HG02840 (cell line): ENCODE results near the gene GIGYF1.
"Not testable (repeated sequence)": the region's sequence is repeated elsewhere in the genome, so short reads cannot be mapped to it uniquely, and the experiment has no call there.

Source experiments
- ATAC-seq: cut with Tn5 transposase; IDR thresholded peaks from one replicate; pipeline ENCODE4 v1.9.1; 2021; ENCODE audit warnings: mild to moderate bottlenecking, moderate library complexity, moderate number of reproducible peaks; ENCODE audit not compliant: unreplicated experiment, low FRiP score

GIGYF1 gene

DNA sequence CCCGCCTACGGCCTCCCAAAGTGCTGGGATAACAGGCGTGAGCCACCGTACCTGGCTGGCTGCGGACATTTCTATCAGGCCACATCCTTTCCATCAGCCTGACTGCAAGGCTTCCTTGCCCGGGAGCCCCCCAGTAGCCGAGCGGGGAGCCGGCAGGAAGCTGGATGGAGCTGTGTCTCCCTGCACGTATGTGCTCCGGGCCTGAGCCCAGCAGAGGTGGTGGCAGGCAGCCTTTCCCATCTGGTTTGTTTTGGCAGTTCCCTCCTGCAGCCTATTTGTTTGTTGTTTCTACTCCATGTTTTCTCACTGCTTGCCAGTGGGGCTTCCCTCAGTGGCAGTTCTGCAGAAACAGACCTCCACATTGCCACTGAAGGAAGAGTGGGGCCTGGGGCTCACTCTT lies 17.3 kb upstream of the GIGYF1 start:
- no peak for ATAC-seq

DNA sequence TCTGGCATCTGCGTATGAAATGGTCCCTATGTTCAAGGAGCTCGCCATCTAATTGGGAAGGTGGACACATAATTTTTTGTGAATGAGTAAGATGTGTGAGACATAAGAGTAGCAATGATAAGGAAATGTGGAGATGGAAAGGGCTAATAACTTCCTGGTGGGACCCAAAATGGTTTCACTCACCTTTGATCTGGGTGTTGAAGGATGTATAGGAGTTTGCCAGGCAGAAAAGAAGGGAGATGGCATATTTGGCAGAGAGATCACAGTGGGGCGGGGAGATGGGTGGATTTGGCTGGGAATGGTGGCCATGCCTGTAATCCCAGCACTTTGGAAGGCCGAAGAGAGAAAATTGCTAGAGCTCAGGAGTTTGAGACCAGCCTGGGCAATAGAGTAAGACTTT lies 16.4 kb upstream of the GIGYF1 start:
- no peak for ATAC-seq

DNA sequence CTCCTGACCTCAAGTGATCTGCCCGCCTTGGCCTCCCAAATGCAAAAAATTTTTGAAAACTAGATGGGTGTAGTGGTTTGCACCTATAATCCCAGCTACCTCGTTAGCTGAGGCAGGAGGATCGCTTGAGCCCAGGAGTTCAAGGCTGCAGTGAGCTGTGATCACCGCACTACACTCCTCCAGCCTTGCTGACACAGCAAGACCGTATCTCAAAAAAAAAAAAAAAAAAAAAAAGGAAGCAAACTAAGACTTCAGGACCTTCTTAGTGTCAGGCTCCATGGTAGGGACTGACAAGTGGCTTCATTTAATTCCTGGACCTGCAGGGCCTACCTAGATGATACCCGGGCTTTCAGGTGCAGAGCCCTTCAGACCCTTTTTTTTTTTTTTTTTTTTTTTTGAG lies 14.3 kb upstream of the GIGYF1 start:
- ATAC-seq: no peak

DNA sequence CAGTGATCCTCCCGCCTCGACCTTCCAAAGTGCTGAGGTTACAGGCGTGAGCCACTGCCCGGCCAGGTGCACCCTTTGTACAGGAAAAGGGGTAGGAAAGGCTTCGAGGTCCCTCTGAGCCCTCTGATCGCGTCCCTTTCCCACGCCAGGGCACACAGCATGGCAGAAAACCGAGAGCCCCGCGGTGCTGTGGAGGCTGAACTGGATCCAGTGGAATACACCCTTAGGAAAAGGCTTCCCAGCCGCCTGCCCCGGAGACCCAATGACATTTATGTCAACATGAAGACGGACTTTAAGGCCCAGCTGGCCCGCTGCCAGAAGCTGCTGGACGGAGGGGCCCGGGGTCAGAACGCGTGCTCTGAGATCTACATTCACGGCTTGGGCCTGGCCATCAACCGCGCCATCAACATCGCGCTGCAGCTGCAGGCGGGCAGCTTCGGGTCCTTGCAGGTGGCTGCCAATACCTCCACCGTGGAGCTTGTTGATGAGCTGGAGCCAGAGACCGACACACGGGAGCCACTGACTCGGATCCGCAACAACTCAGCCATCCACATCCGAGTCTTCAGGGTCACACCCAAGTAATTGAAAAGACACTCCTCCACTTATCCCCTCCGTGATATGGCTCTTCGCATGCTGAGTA lies 12.7 kb upstream of the GIGYF1 start:
- ATAC-seq: no peak

DNA sequence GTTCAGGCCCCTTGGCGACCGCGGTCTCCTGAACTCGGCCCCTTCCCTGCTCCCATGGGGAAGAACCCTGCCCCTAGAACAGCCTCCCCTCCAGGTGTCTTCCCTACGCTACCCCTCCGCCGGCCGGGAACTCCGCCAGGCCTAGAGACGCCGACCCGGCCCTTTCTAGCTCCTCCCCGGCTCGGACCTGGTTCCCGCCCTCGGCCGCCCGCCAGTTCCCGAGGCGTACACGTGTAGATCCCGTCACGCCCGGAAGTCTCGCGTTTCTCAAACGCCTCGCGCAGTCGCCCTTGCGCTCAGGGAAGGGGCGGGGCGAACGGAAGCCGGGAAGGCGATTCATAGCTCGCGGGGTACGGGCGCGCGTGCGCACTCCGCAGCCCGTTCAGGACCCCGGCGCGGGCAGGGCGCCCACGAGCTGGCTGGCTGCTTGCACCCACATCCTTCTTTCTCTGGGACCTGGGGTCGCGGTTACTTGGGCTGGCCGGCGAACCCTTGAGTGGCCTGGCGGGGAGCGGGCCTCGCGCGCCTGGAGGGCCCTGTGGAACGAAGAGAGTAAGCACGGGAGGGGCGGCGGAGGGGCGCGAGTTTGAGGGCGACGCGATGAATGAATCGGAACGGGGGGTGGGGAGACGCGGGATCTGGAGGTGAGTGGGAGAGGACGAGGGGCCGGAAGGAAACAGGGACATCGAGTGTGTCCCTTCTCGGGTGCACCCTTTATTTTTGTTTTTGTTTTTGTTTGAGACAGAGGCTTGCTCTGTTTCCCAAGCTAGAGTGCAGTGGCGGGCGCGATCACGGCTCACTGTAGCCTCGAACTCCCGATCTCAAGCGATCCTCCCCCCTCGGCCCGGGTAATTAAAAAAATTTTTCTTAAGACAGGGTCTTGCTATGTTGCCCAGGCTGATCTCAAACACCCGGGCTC lies 12.0 kb upstream of the GIGYF1 start, which contains the start of gene POP7:
TSS of gene POP7 (plus strand) at position 369 of the 919 bp plus-strand sequence. CDS start 710 bp downstream, outside the sequence.
- peak; percentile 85 for ATAC-seq

DNA sequence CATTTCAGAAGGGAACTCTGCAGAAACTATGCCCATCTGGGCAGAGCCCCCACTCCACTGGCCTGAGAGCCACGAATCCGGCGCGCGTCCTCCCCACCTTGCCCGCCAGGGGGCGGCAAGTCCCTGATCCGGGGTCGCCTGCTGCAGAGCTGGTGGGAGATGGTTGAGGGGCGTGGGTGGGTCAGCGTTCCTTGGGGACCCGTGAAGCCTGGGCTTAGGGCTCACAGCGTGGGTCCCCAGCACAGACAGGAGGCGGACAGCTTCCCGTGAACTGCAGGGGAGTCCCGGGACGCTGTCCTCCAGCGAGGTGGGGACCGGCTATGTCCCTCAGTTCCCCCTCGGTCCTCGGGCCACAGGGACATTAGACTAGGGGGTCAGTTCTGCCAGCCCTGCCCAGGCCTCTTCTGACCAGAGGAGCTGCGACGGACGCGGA lies 11.3 kb upstream of the GIGYF1 start:
- peak; percentile 39 for ATAC-seq

DNA sequence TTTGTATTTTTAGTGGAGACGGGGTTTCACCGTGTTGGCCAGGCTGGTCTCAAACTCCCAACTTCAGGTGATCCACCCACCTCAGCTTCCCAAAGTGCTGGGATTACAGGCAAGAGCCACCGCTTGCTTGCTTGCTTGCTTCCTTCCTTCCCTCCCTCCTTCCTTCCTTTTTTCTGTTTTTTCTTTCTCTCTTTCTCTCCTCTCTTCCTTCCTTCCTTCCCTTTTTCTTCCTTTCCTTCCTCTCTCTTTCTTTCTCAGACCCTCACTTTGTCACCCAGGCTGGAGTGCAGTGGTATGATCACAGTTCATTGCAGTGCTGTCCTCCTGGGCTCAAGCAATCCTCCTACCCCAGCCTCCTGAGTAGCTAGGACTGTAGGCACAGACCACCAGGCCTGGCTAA lies 7.0 kb upstream of the GIGYF1 start:
- not testable (repeated sequence) for ATAC-seq

DNA sequence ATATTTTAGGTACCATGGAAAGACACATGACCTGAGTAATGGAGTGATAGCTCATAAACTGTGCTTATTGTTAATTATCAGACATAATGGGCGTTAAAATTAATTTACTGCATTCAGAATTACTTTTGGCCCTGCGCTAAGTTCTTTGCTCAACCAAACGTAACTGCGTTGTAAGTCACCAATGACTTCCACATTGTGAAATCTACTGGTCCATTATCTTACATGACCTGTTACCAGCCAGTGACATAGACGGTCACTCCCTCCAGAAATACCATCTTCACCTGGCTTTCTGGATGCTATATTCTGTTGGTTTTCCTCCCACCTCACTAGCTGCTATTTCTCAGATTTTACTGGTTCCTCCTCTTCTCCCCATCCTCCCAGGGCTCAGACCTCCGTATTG lies 5.0 kb upstream of the GIGYF1 start:
- no peak for ATAC-seq

DNA sequence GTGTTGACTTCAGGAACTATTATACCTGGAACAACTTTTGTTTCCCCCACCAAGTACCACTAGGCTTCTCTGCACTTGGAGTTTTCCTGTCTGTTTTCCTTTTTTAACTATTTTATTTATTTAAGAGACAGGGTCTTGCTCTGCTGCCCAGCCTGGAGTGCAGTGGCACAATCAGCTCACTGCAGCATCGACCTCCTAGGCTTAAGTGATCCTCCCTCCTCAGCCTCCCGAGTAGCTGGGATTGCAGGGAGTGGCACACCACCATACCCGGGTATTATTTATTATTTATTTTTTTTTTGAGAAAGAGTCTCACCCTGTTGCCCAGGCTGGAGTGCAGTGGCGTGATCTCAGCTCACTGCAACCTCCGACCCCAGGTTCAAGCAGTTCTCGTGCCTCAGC lies 2.1 kb upstream of the GIGYF1 start:
- ATAC-seq: no peak

DNA sequence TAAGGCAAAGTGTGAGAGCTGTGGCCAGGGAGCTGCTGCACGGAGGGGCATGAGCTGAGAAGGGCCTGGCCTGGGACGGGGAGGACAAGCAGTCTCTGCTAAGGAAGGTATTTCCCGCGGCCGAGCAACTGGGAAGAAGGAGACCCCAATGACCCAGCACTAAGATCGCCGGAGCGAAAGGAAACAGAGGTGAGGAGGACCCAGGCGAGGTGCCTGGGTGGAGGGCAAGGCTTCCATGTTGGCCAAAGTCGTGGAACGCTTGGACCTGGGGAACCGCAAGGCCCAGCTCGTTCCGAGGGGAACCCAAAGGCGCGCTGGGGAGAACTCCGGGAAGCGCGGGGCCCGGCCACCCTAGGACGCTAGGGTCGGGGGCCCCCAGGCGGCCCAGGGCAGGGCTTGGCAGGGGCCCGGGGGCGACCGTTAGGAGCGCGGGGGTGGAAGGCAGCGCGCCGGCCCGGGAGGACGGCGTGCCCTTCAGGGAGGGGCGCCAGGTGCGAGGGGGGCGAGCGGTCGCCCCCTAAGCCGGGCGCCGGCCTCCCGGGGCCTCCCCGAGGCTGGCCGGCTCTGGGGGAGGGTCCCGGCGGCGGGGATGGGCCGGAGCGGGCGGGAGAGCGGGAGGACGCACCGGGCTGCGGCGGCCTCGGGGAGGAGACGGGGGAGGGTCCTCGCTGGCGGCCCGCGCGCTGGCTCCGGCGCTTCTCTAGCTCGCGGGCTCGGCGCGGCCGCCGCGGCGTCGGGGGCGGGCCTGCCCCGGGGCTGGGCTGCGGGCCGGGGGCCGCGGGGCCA lies 545 bp downstream of the GIGYF1 start:
- peak; percentile 6 for ATAC-seq

DNA sequence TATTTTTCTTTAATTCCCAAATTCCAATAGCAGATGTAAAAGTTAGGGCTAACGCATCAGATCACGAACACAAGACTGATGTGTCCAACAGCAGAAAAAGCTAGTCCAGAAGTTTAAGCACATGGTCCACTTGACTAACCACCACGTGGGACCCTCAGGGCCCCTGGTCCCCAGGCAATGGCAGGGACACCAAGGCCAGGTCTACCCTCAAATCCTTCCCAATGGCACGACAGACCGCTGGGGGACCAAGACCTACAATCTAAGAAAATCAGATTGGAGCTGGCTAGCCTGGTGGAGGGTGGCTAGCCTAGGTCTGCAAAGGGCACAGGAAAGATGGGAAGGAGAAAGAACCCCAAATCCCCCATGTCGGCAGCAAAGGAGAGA lies 1.5 kb downstream of the GIGYF1 start:
- no peak for ATAC-seq

DNA sequence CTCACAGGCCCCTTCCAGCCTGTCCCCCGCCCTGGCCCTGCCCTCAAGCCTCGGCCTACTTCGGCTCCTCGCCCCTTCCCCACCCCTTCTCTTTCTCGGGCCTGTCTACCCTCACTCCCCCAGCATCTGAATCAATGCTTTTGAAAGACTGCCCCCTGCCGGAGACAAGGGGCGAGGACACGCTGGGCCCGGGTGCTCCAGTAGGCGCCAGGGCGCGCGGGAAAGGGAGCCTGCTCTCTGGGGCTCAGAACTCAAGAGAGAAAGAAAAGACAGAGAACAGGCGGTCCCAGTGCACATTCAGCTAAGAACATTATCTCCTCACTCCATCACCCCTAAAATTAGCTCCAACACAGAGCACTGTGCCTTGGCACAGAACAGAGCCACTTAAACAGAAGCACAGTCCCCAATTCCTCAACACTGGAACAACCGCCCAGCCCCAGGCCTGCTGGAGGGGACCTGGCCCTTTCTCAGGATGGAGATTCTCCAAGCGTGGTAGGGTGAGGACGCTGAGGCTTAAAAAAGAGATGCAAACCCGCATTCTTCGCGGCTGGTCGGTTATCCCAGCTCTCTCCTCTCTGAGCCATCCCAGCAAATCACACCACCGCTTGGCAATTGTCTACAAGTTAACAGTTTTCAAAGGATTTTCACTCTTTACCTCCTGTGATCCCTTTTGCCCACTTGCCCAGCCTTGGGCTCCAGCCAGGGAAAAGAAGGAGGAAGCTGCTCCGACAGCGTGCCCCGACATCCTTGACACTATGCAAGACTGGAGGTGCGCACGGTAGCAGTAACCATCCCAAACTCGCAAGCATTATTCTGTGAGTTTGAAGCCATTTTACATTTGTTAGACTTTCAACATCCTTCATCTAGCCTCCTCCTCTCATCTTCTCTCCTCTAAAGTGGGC lies 2.1 kb downstream of the GIGYF1 start:
- no peak for ATAC-seq

DNA sequence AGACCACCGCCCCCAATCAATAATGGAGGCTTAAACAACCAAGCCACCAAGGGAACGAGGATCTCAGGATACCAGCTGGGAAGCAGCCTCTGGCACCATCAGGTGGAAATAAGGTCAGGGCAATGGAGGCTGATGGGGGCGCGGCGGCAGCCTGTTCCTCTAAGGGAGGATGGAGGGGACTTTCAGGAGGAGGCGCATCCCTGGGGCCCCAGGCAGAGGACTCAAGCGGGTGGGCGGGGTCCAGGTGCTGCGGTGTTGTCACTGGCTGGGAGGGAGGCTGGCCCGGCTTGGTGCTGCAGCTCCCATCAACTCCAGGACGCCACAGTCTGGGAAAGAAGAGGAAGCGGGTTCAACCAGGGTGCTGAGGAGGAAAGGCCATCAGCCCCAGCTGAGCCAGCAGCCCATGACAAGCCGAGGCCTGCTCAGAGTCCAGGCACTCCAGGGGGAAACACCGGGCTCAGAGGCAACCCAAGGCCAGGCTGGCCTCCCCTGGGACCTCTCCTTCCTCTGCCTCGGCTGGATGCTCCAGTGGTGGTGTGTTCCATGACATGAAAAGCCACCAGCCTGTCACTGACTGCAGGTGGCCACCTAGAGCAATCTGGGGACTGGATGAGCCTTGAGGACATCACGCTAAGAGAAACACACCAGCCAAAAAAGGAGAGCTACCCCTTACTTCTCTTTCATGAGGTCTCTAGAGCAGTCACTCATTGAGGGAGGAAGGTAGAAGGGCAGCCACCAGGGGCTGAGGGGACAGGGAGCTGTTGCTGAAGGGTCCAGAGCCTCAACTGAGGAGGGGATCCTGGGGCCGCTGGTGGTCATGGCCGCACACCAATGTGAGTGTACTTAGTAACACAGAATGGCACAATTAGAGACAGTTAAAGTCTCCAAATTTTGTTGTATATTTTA lies 4.6 kb downstream of the GIGYF1 start:
- no peak for ATAC-seq

DNA sequence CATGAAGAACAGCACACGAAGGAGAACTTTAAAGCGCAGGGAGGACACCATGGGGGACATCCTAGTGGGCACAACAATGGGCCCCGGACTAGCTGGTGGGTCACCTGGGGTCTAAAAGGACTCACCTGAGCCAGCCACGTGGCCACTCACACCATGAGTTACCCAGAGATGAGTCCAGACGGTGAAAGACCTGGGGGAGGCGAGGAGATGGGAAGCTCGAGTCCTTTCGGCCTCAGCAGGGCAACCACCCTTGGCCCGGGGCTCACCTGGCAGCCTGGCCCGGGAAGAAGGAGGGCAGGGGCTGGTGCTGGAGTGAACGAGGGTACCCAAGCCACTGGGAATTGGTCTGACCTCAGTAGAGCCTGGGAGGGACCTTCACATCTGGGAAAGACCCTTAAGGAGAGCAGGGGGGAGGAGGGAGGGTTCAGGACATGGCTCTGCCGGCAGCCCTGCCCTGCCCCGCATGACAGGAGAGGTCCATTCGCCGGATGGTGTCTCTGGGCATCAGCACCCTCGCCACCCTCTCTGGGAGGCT lies 5.7 kb downstream of the GIGYF1 start:
- no peak for ATAC-seq

DNA sequence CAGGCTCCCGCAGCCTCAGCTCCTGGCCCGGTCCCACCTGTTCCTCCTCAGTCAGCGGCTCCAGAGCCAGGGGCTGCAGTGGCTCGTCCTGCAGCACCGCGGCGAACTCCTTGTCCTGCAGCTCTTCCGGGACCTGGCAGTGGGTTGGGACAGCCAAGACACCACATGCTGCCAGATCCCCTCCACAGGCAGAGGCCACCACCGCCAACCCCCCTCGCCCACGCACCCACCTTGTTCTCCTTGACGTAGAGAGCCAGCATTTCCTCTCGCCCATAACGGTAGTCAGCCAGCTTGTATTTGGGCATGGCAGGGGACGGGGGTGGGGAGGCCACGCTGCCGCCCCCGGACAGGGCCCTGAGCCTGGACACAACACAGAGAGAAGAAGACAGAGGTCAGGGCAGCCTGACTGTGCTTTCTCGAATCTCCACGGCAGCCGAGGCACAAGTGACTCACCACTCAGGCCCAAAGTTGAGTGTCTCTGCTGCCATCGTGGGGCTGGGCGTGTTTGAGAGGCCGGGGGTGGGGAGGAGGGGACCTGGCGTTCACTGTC lies 6.2 kb downstream of the GIGYF1 start:
- no peak for ATAC-seq

DNA sequence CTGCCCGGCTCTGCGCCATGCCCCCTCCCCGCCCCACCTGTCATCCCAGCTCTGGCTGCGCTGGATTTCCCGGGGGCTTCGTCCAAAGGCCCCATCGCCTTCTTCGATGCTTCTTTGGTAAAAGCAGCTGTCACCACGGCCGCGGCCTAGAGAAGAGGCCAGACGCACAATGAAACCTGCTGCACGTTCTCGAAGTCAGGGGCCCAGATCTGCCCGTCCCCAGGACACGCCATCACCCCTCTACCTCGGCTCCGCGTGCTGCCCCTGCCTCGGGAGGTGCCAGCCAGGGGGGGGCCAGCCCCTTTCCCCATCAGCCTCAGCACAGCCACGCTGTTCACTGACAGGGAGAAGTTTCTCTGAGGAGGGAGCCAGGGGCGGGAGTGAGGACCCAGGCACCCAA lies 6.8 kb downstream of the GIGYF1 start:
- ATAC-seq: no peak

DNA sequence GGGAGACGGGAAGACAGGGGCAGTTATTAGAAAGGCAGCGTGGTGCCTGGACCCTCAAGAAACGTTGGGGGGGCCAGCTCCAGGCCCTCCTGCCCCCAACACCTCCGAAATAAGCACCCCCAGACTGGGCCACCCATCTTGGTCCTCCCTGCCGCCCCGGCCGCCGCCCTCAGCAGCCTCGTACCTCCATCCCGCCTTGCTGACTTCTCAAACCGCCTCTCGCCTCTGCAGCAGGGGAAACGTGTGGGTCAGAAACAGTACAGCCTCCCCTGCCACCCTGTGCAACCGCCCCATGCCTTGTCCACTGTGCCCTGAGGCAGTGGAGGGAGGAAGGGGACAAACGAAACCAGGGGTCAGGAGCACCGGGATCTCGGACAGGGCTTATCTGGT lies 7.2 kb downstream of the GIGYF1 start:
- ATAC-seq: no peak

DNA sequence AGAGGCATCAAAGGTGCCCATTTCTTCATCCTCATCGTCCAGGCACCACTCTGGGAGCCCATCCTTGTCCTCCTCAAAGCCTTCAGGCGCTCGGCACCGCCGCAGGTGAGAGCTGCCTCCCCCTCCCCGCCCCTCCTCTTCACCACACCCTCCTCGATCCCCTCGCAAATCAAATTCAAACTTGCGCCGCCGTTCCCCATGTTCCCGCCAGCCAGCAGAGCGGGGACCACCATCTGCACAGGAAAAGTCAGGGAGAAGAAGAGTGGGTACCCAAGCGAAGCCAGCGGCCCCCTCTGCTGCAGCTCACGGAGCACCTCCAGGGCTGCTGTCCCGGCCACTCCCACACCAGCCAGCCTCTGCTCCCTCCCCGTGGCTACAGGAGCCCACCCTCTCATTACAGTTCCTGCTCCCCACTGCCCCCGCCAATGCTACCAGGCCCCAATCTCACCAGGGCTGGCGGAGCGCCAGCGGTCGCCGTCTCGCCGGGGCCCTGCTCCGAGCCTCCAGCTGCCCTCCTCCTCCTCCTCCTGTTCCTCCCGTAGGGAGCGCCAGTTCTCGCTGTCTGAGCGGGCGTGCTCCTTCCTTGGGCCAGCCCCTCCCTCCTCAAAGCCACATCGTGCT lies 7.7 kb downstream of the GIGYF1 start:
- ATAC-seq: no peak
